Endothelial cell of umbilical vein (primary cell): ENCODE measurements around the gene ELMO1. TPM values are rescaled to one million over a fixed set of nuclear protein-coding genes. Genes with fewer than 3 reads are reported as not detected.

Experiments used
- BruUV-seq: library from RNA; stranded (reverse); fragments of 400-500 nt; replicated peaks from 2 replicates; lab custom pipeline; 2021; lab: Mats Ljungman, UMichigan
- CTCF ChIA-PET: fragments of 300-600, 350-600 bp; sonication (Branson Sonifier 250); formaldehyde crosslinking; loops from one replicate; lab custom pipeline; 2021; ENCODE audit warnings: antibody characterized with exemption, inconsistent platforms; lab: Charles Lee
- POLR2A ChIA-PET: fragments of 300-600, 350-600 bp; sonication (Branson Sonifier 250); formaldehyde crosslinking; loops from one replicate; lab custom pipeline; 2021; ENCODE audit warnings: antibody characterized with exemption, inconsistent platforms; lab: Charles Lee
- DNase-seq: peaks from one replicate; pipeline ENCODE4 v3.0.0-alpha.2; 2011; ENCODE audit warnings: low read depth, low spot score
- FAIRE-seq: peaks from 2 replicates; lab custom pipeline; 2011; peaks lifted over from hg19 to GRCh38; lab: Jason Lieb, UNC
- H2AFZ ChIP-seq: 2 replicates; pipeline ENCODE4 v1.6.0; 2012; ENCODE audit warnings: low read depth, low read length, control low read depth, inconsistent platforms
- H3K27ac ChIP-seq: 2 replicates; pipeline ENCODE4 v1.5.1; 2011; ENCODE audit warnings: low read depth, mild to moderate bottlenecking, control low read depth, low read length, moderate library complexity; ENCODE audit not compliant: insufficient read depth
- H3K27me3 ChIP-seq, 2 experiments: 2 replicates each; pipeline versions ENCODE4 v1.6.0 to v1.6.1; 2011; ENCODE audit warnings: low read length in 2 of 2, mixed read lengths in 1 of 2; ENCODE audit not compliant: control insufficient read depth in 2 of 2, insufficient read depth in 2 of 2
- H3K36me3 ChIP-seq, 2 experiments: 2 replicates in 1 of 2; 3 replicates in 1 of 2; pipeline ENCODE4 v1.5.1; 2011; ENCODE audit warnings: low read length in 2 of 2, mild to moderate bottlenecking in 1 of 2, moderate library complexity in 1 of 2; ENCODE audit not compliant: control insufficient read depth in 2 of 2, insufficient read depth in 2 of 2; ENCODE audit errors: extremely low read depth in 1 of 2
- H3K4me1 ChIP-seq: 3 replicates; pipeline ENCODE4 v1.5.1; 2011; ENCODE audit warnings: mild to moderate bottlenecking, low read length; ENCODE audit not compliant: control insufficient read depth, insufficient read depth; ENCODE audit errors: extremely low read depth
- H3K4me2 ChIP-seq: 2 replicates; pipeline ENCODE4 v1.6.1; 2011; ENCODE audit warnings: low read length, control low read depth, mixed read lengths; ENCODE audit not compliant: insufficient read depth
- H3K4me3 ChIP-seq, 3 experiments: fragments of 200-600 bp in 1 of 3; sonication (generic), shearing (Covaris generic) in 1 of 3; replicated peaks in 1 of 3; 2 replicates each; pipeline ENCODE4 v1.5.1; 2011 to 2016; ENCODE audit warnings: control low read depth in 3 of 3, low read length in 3 of 3, mild to moderate bottlenecking in 2 of 3, inconsistent platforms in 1 of 3, low read depth in 1 of 3, moderate library complexity in 1 of 3; ENCODE audit not compliant: insufficient read depth in 1 of 3
- H3K79me2 ChIP-seq: 2 replicates; pipeline ENCODE4 v1.6.0; 2012; ENCODE audit warnings: low read length, inconsistent platforms; ENCODE audit not compliant: control insufficient read depth, insufficient read depth
- H3K9ac ChIP-seq: replicated peaks from 2 replicates; pipeline ENCODE3; 2011; ENCODE audit warnings: low read length, control low read depth; ENCODE audit not compliant: insufficient read depth; ENCODE audit errors: extremely low read depth
- H3K9me1 ChIP-seq: replicated peaks from 3 replicates; pipeline ENCODE4 v1.6.0; 2011; ENCODE audit warnings: mild to moderate bottlenecking, low read length; ENCODE audit not compliant: control insufficient read depth, insufficient read depth; ENCODE audit errors: extremely low read depth
- H3K9me3 ChIP-seq: replicated peaks from 2 replicates; pipeline ENCODE4 v1.5.1; 2012; ENCODE audit warnings: low read length, inconsistent platforms; ENCODE audit not compliant: control insufficient read depth, insufficient read depth
- H4K20me1 ChIP-seq: replicated peaks from 2 replicates; pipeline ENCODE3; 2011; ENCODE audit warnings: mild to moderate bottlenecking, low read length; ENCODE audit not compliant: control insufficient read depth, insufficient read depth; ENCODE audit errors: extremely low read depth
- CTCF ChIP-seq, 2 donors: IDR thresholded peaks; 1 replicate in 1 of 2; 2 replicates in 1 of 2; pipeline ENCODE4 v1.5.1; 2011; ENCODE audit warnings: low read length in 2 of 2, mild to moderate bottlenecking in 2 of 2, moderate library complexity in 2 of 2, control low read depth in 1 of 2, inconsistent platforms in 1 of 2, low read depth in 1 of 2; ENCODE audit not compliant: insufficient read depth in 1 of 2; ENCODE audit errors: extremely low read depth in 1 of 2
- EZH2 ChIP-seq: IDR thresholded peaks from 2 replicates; pipeline ENCODE4 v1.6.1; 2012; ENCODE audit warnings: borderline replicate concordance, low read depth, mild to moderate bottlenecking, moderate library complexity, low read length, inconsistent platforms; ENCODE audit not compliant: severe bottlenecking
- FOS ChIP-seq: IDR thresholded peaks from 2 replicates; pipeline ENCODE4 v1.6.1; 2011; ENCODE audit warnings: mild to moderate bottlenecking, low read length, moderate library complexity, borderline replicate concordance; ENCODE audit not compliant: insufficient read depth
- GATA2 ChIP-seq: IDR thresholded peaks from 2 replicates; pipeline ENCODE4 v1.7.0; 2011; ENCODE audit warnings: low read depth, mild to moderate bottlenecking, moderate library complexity, mixed read lengths, low read length; ENCODE audit not compliant: insufficient read length, insufficient read depth
- JUN ChIP-seq: IDR thresholded peaks from 2 replicates; pipeline ENCODE4 v1.6.1; 2011; ENCODE audit warnings: borderline replicate concordance, low read depth; ENCODE audit not compliant: insufficient read length, insufficient read depth
- MAX ChIP-seq: IDR thresholded peaks from 2 replicates; pipeline ENCODE4 v1.6.1; 2011; ENCODE audit not compliant: insufficient read depth, insufficient read length
- MYC ChIP-seq: IDR thresholded peaks from one replicate; pipeline ENCODE4 v1.6.1; 2011; ENCODE audit warnings: mild to moderate bottlenecking, low read depth, low read length
- POLR2A ChIP-seq: IDR thresholded peaks from 2 replicates; pipeline ENCODE4 v1.6.1; 2012; ENCODE audit warnings: low read depth, mild to moderate bottlenecking, control low read depth, low read length
- POLR2AphosphoS5 ChIP-seq: IDR thresholded peaks from 2 replicates; pipeline ENCODE4 v1.6.1; 2012; ENCODE audit warnings: low read depth, mild to moderate bottlenecking, control low read depth, low read length, moderate library complexity; ENCODE audit not compliant: insufficient read depth
- dilution Hi-C: fragments of 300-500 bp; cut with MboI; formaldehyde crosslinking; loops from one replicate; pipeline ENCODE4 v1.15.0; 2019; ENCODE audit warnings: low sequenced_read_pairs; ENCODE audit not compliant: extremely low pct_ligation_motif_present
- intact Hi-C: fragments of 100-400 bp; cut with micrococcal nuclease; formaldehyde crosslinking; loops from one replicate; pipeline ENCODE4 v1.10.0; 2022
- polyA plus RNA-seq, 4 experiments: library from polyadenylated mRNA; depleted of rRNA in 3 of 4; stranded (reverse) in 3 of 4; unstranded in 1 of 4; fragments of >200 nt; gene quantifications; 2 replicates each; pipeline versions ENCODE4 v1.2.1 to v1.2.3, GENCODE V29; 2011 to 2012; ENCODE audit warnings: missing spikeins in 1 of 4
- total RNA-seq: library from RNA; stranded (reverse); gene quantifications from 2 replicates; pipeline ENCODE4 v1.2.3, GENCODE V29; 2021

The ELMO1 gene
- total and polyA plus RNA-seq, 2 donors (not counting 3 experiments of a cell fraction or from before 2014, with no cell fraction given), result 17.0 to 30.6 TPM

DNA sequence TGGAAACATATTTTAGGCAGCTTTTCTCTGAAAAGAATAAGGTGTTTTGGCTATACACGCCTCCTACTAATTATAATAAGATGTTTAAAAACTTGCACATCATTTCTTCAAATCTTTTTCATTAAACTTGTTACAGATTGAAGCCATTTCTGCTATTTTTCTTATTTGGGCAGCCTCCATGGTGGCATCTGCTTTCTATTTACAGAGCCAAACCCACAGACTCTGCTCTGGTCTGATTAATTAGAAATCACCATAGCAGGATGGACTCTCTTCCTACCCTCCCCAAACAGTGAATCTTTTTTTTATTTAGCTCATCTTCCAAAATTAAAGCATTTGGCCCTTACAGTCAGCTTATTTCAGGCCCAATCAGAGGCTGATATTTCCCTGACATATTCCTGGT is 638.6 kb downstream of the ELMO1 start:
- Histone ChIP-seq H2AFZ (no peak overlapping the region), H3K79me2 (no peaks in the 10 kb centered on the region), H3K9me1 (no peaks in the 10 kb centered on the region), H3K36me3 (no peaks in the 10 kb centered on the region), H3K4me3 (no peak overlapping the region), H3K9me3 (no peaks in the 10 kb centered on the region), H3K27ac (no peak overlapping the region), H4K20me1 (no peaks in the 10 kb centered on the region), H3K9ac (no peak overlapping the region), H3K4me1 (no peaks in the 10 kb centered on the region), H3K4me2 (no peak overlapping the region), H3K27me3 (no peaks in the 10 kb centered on the region)
- FAIRE-seq (no peak), DNase-seq (no peak)
- dilution Hi-C loops, result no loop called here
- intact Hi-C loops, result no loop called here
- BruUV-seq, result no TSS peak
- POLR2A ChIA-PET, result no interaction called here
- TF ChIP-seq MAX (no peak), POLR2AphosphoS5 (no peak), FOS (no peak), GATA2 (no peak), POLR2A (no peak), JUN (no peak), MYC (no peak), CTCF (IDR thresholded peaks at IDR 0.05; ENCODE audit: extremely low read depth in 1 of 2, insufficient read depth in 1 of 2, low read depth in 1 of 2, low read length in 2 of 2) (no peak), EZH2 (no peak)
- CTCF ChIA-PET, result no interaction called here
